HG03060 (cell line): Measurements from ENCODE around the gene RPRD2.
A peak's percentile ranks its signal among the peaks of the same experiment; 100 is the strongest.

Experiments used
- ATAC-seq: cut with Tn5 transposase; IDR thresholded peaks from one replicate; pipeline ENCODE4 v1.9.1; 2021; ENCODE audit warnings: low read depth, moderate number of reproducible peaks; ENCODE audit not compliant: unreplicated experiment

The RPRD2 gene

DNA sequence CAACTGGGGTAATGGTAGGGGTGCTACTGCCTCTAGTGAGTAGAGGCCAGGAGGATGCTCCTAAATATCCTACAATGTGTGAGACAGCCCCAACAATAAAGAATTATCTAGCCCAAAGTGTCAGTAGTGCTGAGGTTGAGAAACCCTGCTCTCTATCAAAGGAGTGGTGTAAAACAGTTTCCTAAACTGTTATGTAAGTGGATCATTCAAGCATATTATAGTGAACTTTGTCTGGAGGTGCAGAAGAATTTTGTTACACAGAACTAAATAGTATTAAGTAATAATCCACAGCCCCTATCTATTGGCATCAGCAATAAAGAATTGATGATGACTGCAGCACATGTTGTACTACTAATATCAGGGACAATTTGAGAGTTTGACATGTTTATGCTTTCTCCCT lies 103.0 kb downstream of the RPRD2 start:
- no peak for ATAC-seq

DNA sequence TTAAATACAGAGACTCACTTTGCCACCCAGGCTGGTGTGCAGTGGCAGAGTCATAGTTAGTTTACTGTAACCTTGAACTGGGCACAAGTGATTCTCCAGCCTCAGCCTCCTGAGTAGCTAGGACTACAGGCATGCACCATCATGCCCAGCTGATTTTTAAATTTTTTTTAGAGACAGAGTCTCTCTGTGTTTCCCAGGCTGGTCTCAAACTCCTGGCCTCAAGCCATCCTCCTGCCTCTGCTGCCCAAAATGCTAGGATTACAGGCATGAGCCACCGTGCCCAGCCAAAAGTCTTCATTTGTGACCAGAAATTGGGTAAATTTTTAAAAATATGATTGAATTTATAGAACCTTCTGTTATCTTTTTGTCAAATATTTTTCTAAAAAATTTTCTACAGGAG lies 105.3 kb downstream of the RPRD2 start:
- ATAC-seq = no peak

DNA sequence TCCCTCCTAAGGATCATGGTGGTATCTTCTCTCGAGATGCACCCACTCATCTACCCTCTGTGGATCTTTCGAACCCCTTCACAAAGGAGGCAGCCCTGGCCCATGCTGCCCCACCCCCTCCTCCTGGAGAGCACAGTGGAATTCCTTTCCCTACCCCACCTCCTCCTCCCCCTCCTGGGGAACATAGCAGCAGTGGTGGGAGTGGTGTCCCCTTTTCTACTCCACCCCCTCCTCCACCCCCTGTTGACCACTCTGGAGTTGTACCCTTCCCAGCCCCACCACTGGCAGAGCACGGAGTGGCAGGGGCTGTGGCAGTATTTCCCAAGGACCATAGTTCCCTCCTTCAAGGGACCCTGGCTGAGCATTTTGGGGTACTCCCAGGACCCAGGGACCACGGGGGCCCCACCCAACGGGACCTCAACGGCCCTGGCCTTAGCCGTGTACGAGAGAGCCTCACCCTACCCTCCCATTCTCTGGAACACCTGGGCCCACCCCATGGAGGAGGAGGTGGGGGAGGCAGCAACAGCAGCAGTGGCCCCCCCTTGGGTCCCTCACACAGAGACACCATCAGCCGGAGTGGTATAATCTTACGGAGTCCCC lies 108.8 kb downstream of the RPRD2 start:
- no peak for ATAC-seq

DNA sequence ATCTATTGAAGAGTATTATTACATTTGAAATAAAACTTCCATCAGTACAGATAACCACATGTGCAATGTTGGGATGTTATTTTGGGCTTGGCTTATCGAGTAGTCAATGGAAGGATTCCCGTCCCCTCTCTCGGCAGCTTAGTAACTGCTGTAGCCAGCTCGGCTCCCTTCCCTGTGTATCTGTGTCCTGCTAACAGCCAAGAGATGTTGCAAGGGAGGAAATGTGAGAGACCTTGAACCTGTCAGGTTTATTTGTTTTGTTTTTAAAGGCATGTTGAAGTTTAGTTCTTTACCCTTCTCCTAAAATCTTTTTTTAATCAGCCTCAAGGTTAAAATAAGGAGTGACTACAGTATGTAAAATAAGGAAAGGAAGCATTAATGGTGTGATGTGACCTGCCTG lies 109.7 kb downstream of the RPRD2 start:
- ATAC-seq = no peak

DNA sequence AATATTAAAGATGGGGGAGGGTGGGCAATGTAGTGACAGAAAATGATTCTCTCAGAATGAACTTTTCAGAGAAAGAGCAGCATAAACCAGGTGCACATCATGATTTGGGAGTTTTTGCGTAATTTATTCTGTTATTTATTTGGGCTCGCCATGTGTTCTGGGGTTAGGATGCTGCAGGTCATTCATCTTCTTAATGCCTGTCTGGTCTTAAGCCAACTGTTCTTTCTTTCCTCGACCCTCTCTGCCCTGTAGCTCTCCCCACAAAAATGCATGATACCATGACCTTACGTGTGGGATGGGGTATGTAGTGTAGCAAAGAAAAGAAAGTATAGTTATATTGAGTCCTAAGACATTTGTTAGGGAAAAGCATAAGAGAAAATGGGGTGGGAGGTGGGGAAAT lies 110.9 kb downstream of the RPRD2 start:
- ATAC-seq = no peak

DNA sequence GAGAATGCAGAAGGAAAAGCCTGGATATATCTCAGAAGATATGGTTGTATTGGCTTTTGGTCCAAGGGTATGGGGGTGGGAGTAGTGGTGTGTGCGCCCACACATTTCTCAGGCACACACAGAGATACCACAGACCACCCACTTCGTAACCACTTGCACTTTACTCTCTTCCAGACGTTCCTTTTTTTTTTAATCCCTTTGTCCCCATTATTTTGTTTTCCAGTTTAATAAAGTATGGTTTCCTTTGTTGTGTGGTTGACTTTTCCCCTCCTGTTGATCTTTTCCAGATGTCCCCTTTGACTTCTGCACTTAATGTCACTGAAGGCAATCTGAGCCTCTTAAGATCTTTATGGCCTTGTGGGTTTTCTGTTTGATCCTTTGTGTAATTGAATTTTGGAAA lies 112.8 kb downstream of the RPRD2 start:
- no peak for ATAC-seq

DNA sequence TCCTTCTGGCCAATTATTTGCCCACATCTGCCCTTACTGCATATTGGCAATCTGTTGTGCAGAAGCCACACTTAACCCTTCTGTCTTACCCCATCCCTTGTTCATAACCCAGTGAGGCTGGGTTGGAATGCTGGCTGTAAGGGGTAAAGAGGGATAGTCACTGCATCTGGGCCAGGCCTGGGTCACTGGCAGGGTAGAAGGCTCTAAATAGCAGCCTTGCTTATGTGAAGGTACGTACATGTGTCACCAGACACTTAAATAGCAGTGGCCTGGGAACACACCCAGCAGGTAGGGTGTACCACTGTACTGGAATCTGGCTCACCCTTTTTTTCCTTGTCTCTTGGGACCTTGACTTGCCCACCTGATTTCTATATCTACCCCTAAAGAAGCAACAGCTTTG lies 113.4 kb downstream of the RPRD2 start:
- ATAC-seq = no peak

DNA sequence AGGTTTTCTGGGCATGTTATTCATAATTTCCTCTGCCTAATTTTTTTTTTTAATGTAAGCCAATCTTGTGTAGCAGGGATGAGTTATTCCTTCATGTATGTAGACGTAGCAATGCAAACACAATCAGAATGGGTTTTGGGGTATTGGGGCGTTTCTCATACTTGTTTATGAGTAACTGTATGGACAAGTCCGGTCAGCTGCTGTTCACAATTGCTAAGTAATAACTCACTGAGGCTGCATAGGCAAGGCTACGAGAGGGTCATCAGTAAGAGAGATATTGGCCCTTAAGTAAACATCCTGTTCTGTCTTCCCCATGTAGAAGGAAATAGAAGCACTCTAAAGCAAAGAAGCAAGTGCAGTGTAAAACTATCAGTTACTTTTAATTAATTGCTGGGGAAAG lies 113.8 kb downstream of the RPRD2 start:
- no peak for ATAC-seq

DNA sequence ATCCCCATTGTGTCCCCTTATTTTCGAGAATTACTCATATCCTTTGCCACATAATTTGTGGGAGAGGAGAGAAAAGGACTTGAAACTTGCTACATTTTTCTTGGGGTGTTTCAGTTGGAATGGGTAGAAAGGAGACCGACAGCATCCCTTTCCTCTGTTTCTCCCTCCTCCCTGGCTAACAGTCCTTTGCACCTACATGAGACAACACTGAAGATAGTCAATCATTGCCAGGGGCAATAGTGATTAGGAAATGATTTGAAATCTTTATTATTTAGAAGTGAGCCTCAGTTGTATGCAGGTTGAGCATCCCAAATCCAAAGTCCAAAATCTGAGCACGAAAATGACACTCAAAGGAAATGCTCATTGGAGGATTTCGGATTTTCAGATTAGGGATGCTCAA lies 115.4 kb downstream of the RPRD2 start:
- no peak for ATAC-seq

DNA sequence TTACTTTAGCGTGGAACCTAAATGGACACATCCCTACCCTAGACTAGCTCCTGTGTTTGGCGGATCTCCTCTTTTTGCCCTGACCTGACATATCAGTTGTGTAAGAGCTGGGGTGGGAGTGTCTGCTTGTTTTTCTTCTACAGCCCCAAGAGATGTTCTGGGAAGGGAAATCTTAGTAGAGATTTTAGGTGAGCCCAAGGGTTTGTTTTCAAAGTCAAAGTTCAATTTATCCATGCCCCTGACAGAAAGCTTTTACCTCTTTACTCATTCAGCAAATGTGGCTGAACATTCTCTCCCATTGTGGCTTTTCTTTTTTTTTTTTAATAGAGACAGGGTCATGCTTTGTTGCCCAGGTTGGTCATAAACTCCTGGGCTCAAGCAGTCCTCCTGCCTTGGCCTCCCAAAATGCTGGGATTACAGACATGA lies 116.0 kb downstream of the RPRD2 start:
- no peak for ATAC-seq

DNA sequence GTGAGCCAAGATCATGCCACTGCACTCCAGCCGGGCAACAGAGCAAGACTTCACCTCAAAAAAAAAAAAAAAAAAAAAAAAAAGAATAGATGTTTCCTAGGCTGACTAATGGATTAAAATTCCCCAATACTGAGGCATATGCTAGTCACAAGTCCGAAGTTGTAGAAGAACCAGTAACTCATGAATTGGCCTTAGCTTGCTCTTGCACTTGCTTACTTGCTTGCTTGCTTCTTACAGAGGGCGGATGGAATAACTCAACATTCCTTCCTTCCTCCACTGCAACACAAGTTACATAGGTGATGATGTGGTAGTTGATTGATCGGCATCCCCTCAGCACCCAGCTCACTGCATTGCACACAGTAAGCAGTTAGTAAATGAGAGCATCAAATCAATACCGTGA lies 120.5 kb downstream of the RPRD2 start:
- no peak for ATAC-seq

DNA sequence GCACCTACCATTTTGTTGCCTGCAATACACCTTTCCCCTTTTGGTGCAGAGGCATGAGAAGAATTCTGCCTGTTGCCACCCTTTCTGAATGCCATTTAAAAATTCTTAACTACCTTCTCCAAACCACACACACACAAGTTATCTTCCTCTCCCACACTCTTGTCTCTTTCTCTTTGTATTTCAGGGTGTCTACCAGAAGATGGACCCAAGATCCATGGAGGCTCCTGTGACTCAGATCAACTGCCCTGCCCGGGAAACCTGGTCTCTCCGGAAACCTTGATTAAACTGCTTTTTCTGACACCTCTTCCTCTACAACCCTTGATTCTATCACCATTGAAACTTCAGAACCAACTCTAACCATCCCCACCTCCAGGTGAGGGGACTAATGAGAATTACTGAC lies 120.9 kb downstream of the RPRD2 start:
- ATAC-seq = no peak

DNA sequence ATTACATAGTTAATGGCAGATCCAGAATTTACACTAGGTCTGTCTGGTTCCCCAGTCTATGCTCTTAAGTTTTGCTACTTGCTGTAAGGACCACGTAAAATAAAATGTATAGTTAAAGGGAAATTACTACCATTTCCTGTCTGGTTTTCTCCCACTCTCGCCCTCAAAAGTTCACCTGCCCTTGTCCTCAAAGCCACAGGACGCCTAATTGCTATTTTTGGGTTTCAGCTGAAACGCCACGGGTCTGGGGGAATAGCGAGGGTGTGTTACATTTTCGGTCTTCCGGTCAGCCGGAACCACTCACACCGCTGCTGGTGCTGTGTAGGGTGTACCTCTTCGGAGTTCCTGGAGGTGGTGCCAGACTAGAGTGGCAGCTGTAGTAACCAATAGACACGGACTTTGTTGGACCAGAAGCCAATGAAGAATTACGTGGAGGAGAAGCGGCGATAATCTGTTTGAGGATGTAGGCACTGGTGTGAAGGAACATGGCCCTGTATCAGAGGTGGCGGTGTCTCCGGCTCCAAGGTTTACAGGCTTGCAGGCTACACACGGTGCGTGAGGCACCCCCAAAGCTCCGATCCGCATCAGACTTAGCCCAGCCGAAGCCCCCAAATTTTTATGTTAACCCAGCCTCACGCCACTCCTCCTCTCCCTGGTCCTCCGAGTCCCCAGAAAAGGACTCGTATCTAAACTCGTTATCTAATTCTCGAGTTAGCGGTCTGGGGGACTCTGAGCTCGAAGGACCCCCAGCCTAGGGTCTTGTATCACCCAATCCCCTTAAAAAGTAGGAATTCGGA lies 123.2 kb downstream of the RPRD2 start, which contains the start of gene TARS2:
Gene TARS2, plus strand, starts transcription at position 454 of the 797 bp plus-strand sequence. Its CDS starts 32 bp downstream, at position 486.
- peak; percentile 98 for ATAC-seq

DNA sequence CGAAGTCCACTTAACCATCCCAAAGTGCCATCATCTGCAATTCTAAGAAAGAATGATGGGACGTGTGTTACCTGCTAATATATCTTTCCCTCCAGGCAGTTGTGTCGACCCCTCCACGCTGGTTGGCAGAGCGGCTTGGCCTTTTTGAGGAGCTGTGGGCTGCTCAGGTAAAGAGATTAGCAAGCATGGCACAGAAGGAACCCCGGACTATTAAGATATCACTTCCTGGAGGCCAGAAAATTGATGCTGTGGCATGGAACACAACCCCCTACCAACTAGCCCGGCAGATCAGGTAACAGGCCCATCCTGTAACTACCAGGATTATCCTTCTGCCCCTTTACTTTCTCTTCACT lies 123.8 kb downstream of the RPRD2 start:
- ATAC-seq = no peak

DNA sequence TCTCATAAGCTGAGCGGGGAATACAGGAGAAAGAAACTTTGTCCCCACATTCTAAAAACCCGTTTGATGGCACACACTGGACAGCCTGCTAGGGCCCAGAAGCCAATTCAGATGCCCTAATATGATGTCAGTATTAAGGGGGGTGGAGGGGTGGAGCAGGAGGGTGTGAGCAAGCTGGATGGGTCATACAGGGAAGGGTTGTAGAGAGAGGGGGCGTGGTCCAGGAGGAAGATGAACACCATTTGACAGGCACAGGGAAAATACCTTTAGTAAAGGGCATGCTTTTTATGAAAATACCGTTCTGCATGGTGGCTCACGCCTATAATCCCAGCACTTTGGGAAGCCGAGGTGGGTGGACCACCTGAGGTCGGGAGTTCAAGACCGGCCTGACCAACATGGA lies 129.2 kb downstream of the RPRD2 start:
- no peak for ATAC-seq

DNA sequence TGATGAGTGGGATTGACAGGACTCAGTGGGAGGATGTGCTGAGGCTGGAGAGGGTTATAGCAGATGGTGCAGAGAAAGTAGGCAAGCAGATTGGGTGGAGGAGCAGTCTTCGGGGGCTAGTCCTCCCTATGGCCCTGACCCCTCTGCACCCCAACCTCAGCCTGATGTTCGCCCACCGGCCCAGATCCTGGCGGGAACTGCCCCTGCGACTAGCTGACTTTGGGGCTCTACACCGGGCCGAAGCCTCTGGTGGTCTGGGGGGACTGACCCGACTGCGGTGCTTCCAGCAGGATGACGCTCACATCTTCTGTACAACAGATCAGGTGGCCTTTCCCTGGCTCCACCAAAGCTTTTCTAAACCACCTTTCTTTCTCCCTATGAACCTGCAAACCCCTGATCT lies 134.4 kb downstream of the RPRD2 start:
- no peak for ATAC-seq

DNA sequence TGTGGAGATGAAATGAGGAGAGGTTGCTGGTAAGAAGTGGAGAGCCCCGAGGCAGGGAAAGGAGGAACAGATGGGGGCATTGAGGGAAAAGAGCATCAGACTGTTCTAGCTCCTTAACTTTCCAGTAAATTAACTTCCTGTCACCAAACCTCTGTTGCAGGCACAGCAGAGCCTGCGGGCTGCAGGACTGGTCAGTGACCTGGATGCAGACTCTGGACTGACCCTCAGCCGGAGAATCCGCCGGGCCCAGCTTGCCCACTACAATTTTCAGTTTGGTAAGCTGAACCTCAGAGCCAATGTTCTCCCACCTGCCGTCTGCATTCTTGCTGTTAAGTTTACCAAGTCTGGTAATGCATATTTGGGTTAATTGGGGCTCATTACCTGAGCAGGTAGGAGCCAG lies 141.5 kb downstream of the RPRD2 start:
- ATAC-seq = no peak

DNA sequence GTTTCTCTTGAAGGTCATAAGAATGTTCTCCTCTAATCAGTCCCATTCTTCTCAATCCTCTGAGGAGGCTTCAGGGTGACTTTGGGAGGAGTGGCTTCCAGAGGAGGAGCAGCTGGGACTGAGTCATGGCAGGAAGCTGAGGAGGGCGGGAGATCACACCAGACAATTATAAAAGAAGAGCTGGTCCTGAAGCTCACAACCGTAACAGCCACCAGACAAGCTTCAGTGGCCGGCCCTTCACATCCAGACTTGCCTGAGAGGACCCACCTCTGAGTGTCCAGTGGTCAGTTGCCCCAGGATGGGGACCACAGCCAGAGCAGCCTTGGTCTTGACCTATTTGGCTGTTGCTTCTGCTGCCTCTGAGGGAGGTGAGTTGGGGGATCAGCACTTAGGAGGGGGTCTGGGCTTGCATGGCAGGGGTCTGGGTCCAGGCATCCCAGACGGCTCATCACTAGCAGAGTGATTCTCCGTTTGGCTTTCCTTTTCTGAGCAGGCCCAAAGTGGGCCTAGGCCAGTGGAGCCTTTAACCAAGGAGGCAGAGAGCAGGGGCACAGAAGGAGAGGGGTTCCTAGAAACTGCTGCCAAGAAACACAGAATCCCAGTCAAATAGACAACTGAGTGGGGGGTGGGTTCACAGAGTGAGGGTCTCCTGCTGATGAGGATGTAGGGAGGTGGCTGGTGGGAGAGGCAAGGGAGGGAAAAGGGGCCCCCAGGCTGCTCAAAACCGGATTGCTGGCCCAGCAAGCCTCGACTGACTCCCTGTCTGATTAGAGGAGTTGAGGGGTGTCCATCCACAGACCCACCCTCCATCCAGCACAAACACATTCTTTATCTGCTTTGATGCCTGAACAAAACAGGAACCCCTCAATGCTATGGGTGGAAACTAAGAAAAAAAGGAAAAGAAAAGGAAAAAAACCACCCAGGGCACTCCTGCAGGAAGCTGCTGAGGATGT lies 144.2 kb downstream of the RPRD2 start, which contains the start of gene ECM1:
Gene ECM1, plus strand, starts transcription at position 198 of the 953 bp plus-strand sequence. Its CDS starts 101 bp downstream, at position 299.
- no peak for ATAC-seq

DNA sequence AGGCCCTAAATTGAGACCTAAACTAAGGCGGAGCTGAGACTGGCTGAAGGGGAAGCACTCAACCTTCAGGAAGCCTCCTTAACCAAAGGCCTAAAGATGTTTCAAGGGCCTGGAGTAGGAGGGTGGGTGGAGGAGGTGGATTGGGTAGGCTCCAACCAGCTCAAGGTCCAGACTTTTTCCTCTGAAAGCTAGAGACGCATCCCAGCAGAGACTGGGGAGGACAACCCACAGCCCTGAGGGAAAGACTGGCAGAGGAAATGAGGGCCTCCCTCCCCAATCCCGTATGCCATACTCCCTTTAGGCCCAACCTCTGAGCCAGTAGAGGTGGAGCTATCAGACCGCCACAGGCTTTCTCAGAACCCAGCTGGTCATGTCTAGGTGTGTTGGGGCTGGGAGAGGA lies 145.0 kb downstream of the RPRD2 start:
- no peak for ATAC-seq

DNA sequence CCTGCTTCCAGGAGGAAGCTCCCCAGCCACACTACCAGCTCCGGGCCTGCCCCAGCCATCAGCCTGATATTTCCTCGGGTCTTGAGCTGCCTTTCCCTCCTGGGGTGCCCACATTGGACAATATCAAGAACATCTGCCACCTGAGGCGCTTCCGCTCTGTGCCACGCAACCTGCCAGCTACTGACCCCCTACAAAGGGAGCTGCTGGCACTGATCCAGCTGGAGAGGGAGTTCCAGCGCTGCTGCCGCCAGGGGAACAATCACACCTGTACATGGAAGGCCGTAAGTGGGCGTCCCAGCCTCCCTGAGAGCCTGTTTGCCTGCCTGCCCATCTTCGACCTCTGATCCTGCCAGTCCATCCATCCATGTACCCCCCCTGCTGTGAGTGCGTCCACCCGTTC lies 147.6 kb downstream of the RPRD2 start:
- ATAC-seq = no peak

DNA sequence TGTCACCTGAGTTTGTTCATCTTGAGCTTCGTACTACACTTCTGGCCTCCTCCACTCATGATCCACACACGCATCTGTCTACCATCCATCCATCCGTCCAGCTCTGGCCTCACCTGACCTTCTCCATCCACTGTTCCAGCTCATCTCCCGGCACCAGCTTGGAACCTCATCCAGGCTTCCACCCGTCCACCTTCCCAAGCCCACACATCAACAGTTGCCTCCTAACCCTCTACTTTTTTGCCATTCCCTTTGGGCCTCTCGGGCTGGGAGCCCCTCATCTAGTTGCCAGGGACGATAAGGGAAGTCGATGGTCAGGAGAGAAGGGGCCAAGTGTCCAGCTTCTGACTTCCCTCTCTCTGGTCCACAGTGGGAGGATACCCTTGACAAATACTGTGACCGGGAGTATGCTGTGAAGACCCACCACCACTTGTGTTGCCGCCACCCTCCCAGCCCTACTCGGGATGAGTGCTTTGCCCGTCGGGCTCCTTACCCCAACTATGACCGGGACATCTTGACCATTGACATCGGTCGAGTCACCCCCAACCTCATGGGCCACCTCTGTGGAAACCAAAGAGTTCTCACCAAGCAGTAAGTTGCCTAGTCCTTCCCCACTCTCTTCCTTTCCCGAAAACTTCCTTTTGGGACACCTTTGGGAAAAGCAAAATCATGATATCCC lies 148.2 kb downstream of the RPRD2 start:
- ATAC-seq = no peak
